Natural killer cell (primary cell): ENCODE measurements around the gene LEMD2. TPM values are rescaled to one million over a fixed set of nuclear protein-coding genes. Genes with fewer than 3 reads are reported as not detected.

ENCODE experiments used
- ATAC-seq, 3 donors: fragments of 150-1000 bp in 2 of 3; fragments of 200-7000 bp in 1 of 3; cut with Tn5 transposase; 1 replicate in 1 of 3; 2 replicates in 2 of 3; pipeline ENCODE4 v1.10.0; 2021; ENCODE audit warnings: mild to moderate bottlenecking in 2 of 3, moderate library complexity in 2 of 3
- DNase-seq, 2 donors: peaks; one replicate each; pipeline versions ENCODE4 v3.0.0 to v3.0.0-alpha.2; 2013 to 2021; ENCODE audit warnings: mixed read lengths in 1 of 2
- H3K27ac ChIP-seq: one replicate; pipeline ENCODE4 v1.5.1; 2013; ENCODE audit warnings: mild to moderate bottlenecking, low read length
- H3K27me3 ChIP-seq: one replicate; pipeline ENCODE4 v1.6.1; 2013; ENCODE audit warnings: low read length; ENCODE audit not compliant: control insufficient read depth, insufficient read depth
- H3K36me3 ChIP-seq: one replicate; pipeline ENCODE4 v1.6.1; 2013; ENCODE audit warnings: low read length; ENCODE audit not compliant: control insufficient read depth, insufficient read depth
- H3K4me1 ChIP-seq: one replicate; pipeline ENCODE4 v1.6.1; 2013; ENCODE audit warnings: low read length; ENCODE audit not compliant: control insufficient read depth, insufficient read depth
- H3K4me3 ChIP-seq: one replicate; pipeline ENCODE4 v1.5.1; 2013; ENCODE audit warnings: low read length
- H3K9me3 ChIP-seq: one replicate; pipeline ENCODE4 v1.6.1; 2013; ENCODE audit warnings: low read length; ENCODE audit not compliant: control insufficient read depth, insufficient read depth
- H3K27ac Mint-ChIP-seq, 2 donors: one replicate each; pipeline ENCODE4 v1.8.0; 2022; ENCODE audit warnings: mild to moderate bottlenecking in 2 of 2, mixed read lengths in 2 of 2, moderate library complexity in 1 of 2
- H3K27me3 Mint-ChIP-seq, 2 donors: one replicate each; pipeline ENCODE4 v1.8.0; 2022; ENCODE audit warnings: low read depth in 2 of 2, mixed read lengths in 2 of 2
- H3K36me3 Mint-ChIP-seq: one replicate; pipeline ENCODE4 v1.8.0; 2022; ENCODE audit warnings: mixed read lengths
- H3K4me1 Mint-ChIP-seq, 2 donors: one replicate each; pipeline ENCODE4 v1.8.0; 2022; ENCODE audit warnings: mixed read lengths in 2 of 2
- H3K4me3 Mint-ChIP-seq: one replicate; pipeline ENCODE4 v1.8.0; 2022; ENCODE audit warnings: mild to moderate bottlenecking, moderate library complexity, mixed read lengths
- H3K9me3 Mint-ChIP-seq, 2 donors: one replicate each; pipeline ENCODE4 v1.8.0; 2022; ENCODE audit warnings: mixed read lengths in 2 of 2
- WGBS: methylation state at CpG from one replicate; pipeline ENCODE4 v1.1.7; 2013; ENCODE audit warnings: missing lambda C conversion rate; ENCODE audit not compliant: insufficient coverage; 5-methylcytosine and 5-hydroxymethylcytosine counted together
- intact Hi-C: fragments of 100-400 bp; cut with micrococcal nuclease; formaldehyde crosslinking; loops from one replicate; pipeline ENCODE4 v1.14.2; 2022
- total RNA-seq, 4 donors: library from RNA; stranded (reverse); fragments of 120-200 nt in 1 of 4; gene quantifications; one replicate each; pipeline versions ENCODE4 v1.2.3 to v1.2.4, GENCODE V29; 2013 to 2022
- TF ChIP-seq, protein P1 (sequence below): fragments of 200-600 bp; IDR thresholded peaks from one replicate; pipeline ENCODE4 v1.8.0; 2022; ENCODE audit warnings: antibody characterized with exemption

The LEMD2 gene
- total RNA-seq, 3 donors from 2014 or later (not counting 1 experiment from before 2014, with no cell fraction given) = 109 to 133 (median 121) TPM

- no peaks in the 10 kb centered on the region for H3K27me3 ChIP-seq
- intact Hi-C loops = no loop called here
- no peaks in the 10 kb centered on the region for H3K36me3 ChIP-seq
- DNase-seq (no peak), ATAC-seq (no peak)
- H3K27ac ChIP-seq = no peak overlapping the region
- no peak overlapping the region for H3K4me3 ChIP-seq
- TF ChIP-seq, protein P1, sequence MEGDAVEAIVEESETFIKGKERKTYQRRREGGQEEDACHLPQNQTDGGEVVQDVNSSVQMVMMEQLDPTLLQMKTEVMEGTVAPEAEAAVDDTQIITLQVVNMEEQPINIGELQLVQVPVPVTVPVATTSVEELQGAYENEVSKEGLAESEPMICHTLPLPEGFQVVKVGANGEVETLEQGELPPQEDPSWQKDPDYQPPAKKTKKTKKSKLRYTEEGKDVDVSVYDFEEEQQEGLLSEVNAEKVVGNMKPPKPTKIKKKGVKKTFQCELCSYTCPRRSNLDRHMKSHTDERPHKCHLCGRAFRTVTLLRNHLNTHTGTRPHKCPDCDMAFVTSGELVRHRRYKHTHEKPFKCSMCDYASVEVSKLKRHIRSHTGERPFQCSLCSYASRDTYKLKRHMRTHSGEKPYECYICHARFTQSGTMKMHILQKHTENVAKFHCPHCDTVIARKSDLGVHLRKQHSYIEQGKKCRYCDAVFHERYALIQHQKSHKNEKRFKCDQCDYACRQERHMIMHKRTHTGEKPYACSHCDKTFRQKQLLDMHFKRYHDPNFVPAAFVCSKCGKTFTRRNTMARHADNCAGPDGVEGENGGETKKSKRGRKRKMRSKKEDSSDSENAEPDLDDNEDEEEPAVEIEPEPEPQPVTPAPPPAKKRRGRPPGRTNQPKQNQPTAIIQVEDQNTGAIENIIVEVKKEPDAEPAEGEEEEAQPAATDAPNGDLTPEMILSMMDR = no peak
- Mint-ChIP-seq H3K4me1 (no peaks in the 10 kb centered on the region), H3K36me3 (no peaks in the 10 kb centered on the region), H3K4me3 (no peak overlapping the region), H3K9me3 (no peaks in the 10 kb centered on the region), H3K27me3 (peaks cover 0 to 3% of the 10 kb centered on the region in 2 donors), H3K27ac (no peak overlapping the region)
- WGBS = 85% methylated on average over 12 of the region's 15 CpGs
- no peaks in the 10 kb centered on the region for H3K9me3 ChIP-seq
- no peaks in the 10 kb centered on the region for H3K4me1 ChIP-seq
Observed at GRCh38 chr6:33751771-33752645, 36.9 kb downstream of the LEMD2 start.

- peaks cover 0 to 3% of the 10 kb centered on the region in 2 donors for H3K27me3 Mint-ChIP-seq
- H3K9me3 ChIP-seq = no peaks in the 10 kb centered on the region
- H3K4me1 ChIP-seq = no peaks in the 10 kb centered on the region
- DNase-seq (no peak), ATAC-seq (no peak)
- intact Hi-C loops = no loop called here
- H3K36me3 ChIP-seq = no peaks in the 10 kb centered on the region
- H3K27ac ChIP-seq = no peak overlapping the region
- H3K27ac Mint-ChIP-seq = no peak overlapping the region
- no peaks in the 10 kb centered on the region for H3K9me3 Mint-ChIP-seq
- no peaks in the 10 kb centered on the region for H3K4me1 Mint-ChIP-seq
- TF ChIP-seq, protein P1 = no peak
- no peaks in the 10 kb centered on the region for H3K27me3 ChIP-seq
- no peak overlapping the region for H3K4me3 Mint-ChIP-seq
- H3K4me3 ChIP-seq = no peak overlapping the region
- H3K36me3 Mint-ChIP-seq = no peaks in the 10 kb centered on the region
- whole genome bisulfite sequencing = 70% methylated on average over 10 of the region's 11 CpGs
Observed at GRCh38 chr6:33750244-33750991, 38.5 kb downstream of the LEMD2 start.

DNA sequence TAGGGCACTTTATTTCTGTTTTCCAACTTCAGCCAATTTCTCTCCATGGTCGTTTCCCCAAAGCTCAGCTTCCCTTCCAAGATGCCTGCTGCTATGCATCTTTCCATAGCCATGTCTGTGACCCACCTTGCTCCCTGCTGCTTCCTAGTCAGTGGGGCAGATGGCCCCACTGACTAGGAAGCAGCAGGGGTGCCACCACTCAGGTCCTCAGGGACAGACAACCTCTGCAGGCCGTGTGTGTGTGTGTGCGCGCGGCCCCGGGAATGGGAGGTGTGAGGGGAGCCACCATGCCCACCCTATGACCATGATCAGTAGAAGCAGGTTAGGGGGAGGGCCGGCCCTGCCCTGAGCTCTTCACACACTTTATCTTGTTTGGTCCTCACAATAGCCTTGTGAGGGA, 39.5 kb downstream of the LEMD2 start:
- TF ChIP-seq, protein P1 = no peak
- Histone ChIP-seq H3K4me1 (no peaks in the 10 kb centered on the region), H3K4me3 (no peak overlapping the region), H3K27ac (no peak overlapping the region), H3K36me3 (no peaks in the 10 kb centered on the region), H3K27me3 (no peaks in the 10 kb centered on the region), H3K9me3 (no peaks in the 10 kb centered on the region)
- Mint-ChIP-seq H3K27me3 (peaks cover 0 to 3% of the 10 kb centered on the region in 2 donors), H3K27ac (no peak overlapping the region), H3K4me1 (peaks cover under 1% of the 10 kb centered on the region in 2 donors), H3K36me3 (no peaks in the 10 kb centered on the region), H3K9me3 (no peaks in the 10 kb centered on the region), H3K4me3 (no peak overlapping the region)
- intact Hi-C loops = no loop called here
- DNase-seq (no peak), ATAC-seq (no peak)
- 83% methylated on average over 7 of the region's 7 CpGs for WGBS
